Measurements from ENCODE around the gene G3BP2.

G3BP2 gene

GRCh38 chr4:75705198-75705977, 32.2 kb upstream of the G3BP2 start:
- Histone ChIP-seq H3K9me2 (replicated peaks; ENCODE audit: low read depth, low read length) (no peaks in the 10 kb centered on the region), H3K9ac (ENCODE audit: low read depth, low read length, poor library complexity, severe bottlenecking) (no peak overlapping the region), H3K9me3 (ENCODE audit: insufficient read depth, low read depth, low read length) (no peaks in the 10 kb centered on the region), H3K36me3 (ENCODE audit: insufficient read depth, low read length) (no peaks in the 10 kb centered on the region), H4K20me1 (ENCODE audit: insufficient read depth, low read length, poor library complexity, severe bottlenecking) (no peaks in the 10 kb centered on the region), H2AFZ (ENCODE audit: low read length) (no peak overlapping the region), H3K4me3 (ENCODE audit: low read length, poor library complexity, severe bottlenecking) (no peak overlapping the region), H3F3A (ENCODE audit: low read depth) (no peaks in the 10 kb centered on the region), H3K4me1 (ENCODE audit: insufficient read depth, low read length, poor library complexity, severe bottlenecking) (peaks cover 3% of the 10 kb centered on the region), H3K27me3 (ENCODE audit: insufficient read depth, low read length, poor library complexity, severe bottlenecking) (no peaks in the 10 kb centered on the region), H3K79me2 (ENCODE audit: insufficient read depth, low read length) (no peaks in the 10 kb centered on the region), H3K4me2 (ENCODE audit: low read depth, low read length, poor library complexity, severe bottlenecking) (no peak overlapping the region)
- TF ChIP-seq CTCF (conservative IDR thresholded peaks at IDR 0.05; ENCODE audit: low read length), result no peak
- no peak for TF ChIP-seq EZH2phosphoT487 (IDR thresholded peaks at IDR 0.05; ENCODE audit: borderline replicate concordance)

GRCh38 chr4:75702919-75703411, 29.8 kb upstream of the G3BP2 start:
- Histone ChIP-seq H3K4me2 (ENCODE audit: low read depth, low read length, poor library complexity, severe bottlenecking) (no peak overlapping the region), H3K9me2 (replicated peaks; ENCODE audit: low read depth, low read length) (no peaks in the 10 kb centered on the region), H3K27me3 (ENCODE audit: insufficient read depth, low read length, poor library complexity, severe bottlenecking) (no peaks in the 10 kb centered on the region), H2AFZ (ENCODE audit: low read length) (no peak overlapping the region), H3K4me3 (ENCODE audit: low read length, poor library complexity, severe bottlenecking) (no peak overlapping the region), H3K79me2 (ENCODE audit: insufficient read depth, low read length) (no peaks in the 10 kb centered on the region), H3K9ac (ENCODE audit: low read depth, low read length, poor library complexity, severe bottlenecking) (no peak overlapping the region), H3K4me1 (ENCODE audit: insufficient read depth, low read length, poor library complexity, severe bottlenecking) (no peaks in the 10 kb centered on the region), H3F3A (ENCODE audit: low read depth) (no peaks in the 10 kb centered on the region), H3K9me3 (ENCODE audit: insufficient read depth, low read depth, low read length) (no peaks in the 10 kb centered on the region), H3K36me3 (ENCODE audit: insufficient read depth, low read length) (no peaks in the 10 kb centered on the region), H4K20me1 (ENCODE audit: insufficient read depth, low read length, poor library complexity, severe bottlenecking) (no peaks in the 10 kb centered on the region)
- TF ChIP-seq EZH2phosphoT487 (IDR thresholded peaks at IDR 0.05; ENCODE audit: borderline replicate concordance) (no peak), CTCF (conservative IDR thresholded peaks at IDR 0.05; ENCODE audit: low read length) (no peak)

- no peaks in the 10 kb centered on the region for H3K27me3 ChIP-seq (ENCODE audit: insufficient read depth, low read length, poor library complexity, severe bottlenecking)
- H3K4me1 ChIP-seq (ENCODE audit: insufficient read depth, low read length, poor library complexity, severe bottlenecking), result no peaks in the 10 kb centered on the region
- H3K4me3 ChIP-seq (ENCODE audit: low read length, poor library complexity, severe bottlenecking), result no peak overlapping the region
- TF ChIP-seq EZH2phosphoT487 (IDR thresholded peaks at IDR 0.05; ENCODE audit: borderline replicate concordance) (no peak), CTCF (conservative IDR thresholded peaks at IDR 0.05; ENCODE audit: low read length) (no peak)
- H3K9me3 ChIP-seq (ENCODE audit: insufficient read depth, low read depth, low read length), result no peaks in the 10 kb centered on the region
- H4K20me1 ChIP-seq (ENCODE audit: insufficient read depth, low read length, poor library complexity, severe bottlenecking), result no peaks in the 10 kb centered on the region
- H3K9me2 ChIP-seq (replicated peaks; ENCODE audit: low read depth, low read length), result no peaks in the 10 kb centered on the region
- no peak overlapping the region for H2AFZ ChIP-seq (ENCODE audit: low read length)
- H3K4me2 ChIP-seq (ENCODE audit: low read depth, low read length, poor library complexity, severe bottlenecking), result no peak overlapping the region
- no peaks in the 10 kb centered on the region for H3K36me3 ChIP-seq (ENCODE audit: insufficient read depth, low read length)
- no peaks in the 10 kb centered on the region for H3F3A ChIP-seq (ENCODE audit: low read depth)
- no peaks in the 10 kb centered on the region for H3K79me2 ChIP-seq (ENCODE audit: insufficient read depth, low read length)
- no peak overlapping the region for H3K9ac ChIP-seq (ENCODE audit: low read depth, low read length, poor library complexity, severe bottlenecking)
Observed at GRCh38 chr4:75699299-75699698, 26.1 kb upstream of the G3BP2 start.
